Muscle layer of colon (tissue), 2 donors: ENCODE measurements around the gene SMTNL1.

Source experiments
- H3K27ac ChIP-seq: one replicate; pipeline ENCODE4 v1.7.0; 2013; ENCODE audit warnings: low read depth, mild to moderate bottlenecking, low read length, moderate library complexity
- H3K27me3 ChIP-seq, 2 donors: one replicate each; pipeline ENCODE4 v1.7.0; 2013; ENCODE audit warnings: low read length in 2 of 2, mild to moderate bottlenecking in 2 of 2; ENCODE audit not compliant: insufficient read depth in 2 of 2, control insufficient read depth in 1 of 2
- H3K36me3 ChIP-seq: one replicate; pipeline ENCODE4 v1.7.0; 2013; ENCODE audit warnings: mild to moderate bottlenecking, low read length; ENCODE audit not compliant: insufficient read depth
- H3K4me1 ChIP-seq: one replicate; pipeline ENCODE4 v1.7.0; 2013; ENCODE audit warnings: mild to moderate bottlenecking, low read length; ENCODE audit not compliant: insufficient read depth
- H3K4me3 ChIP-seq, 2 donors: one replicate each; pipeline ENCODE4 v1.7.0; 2013; ENCODE audit warnings: low read length in 2 of 2, low read depth in 1 of 2, mild to moderate bottlenecking in 1 of 2, moderate library complexity in 1 of 2
- H3K9ac ChIP-seq: one replicate; pipeline ENCODE4 v1.7.0; 2013; ENCODE audit warnings: low read length
- H3K9me3 ChIP-seq: one replicate; pipeline ENCODE4 v1.7.0; 2013; ENCODE audit warnings: mild to moderate bottlenecking, low read length
- donor health status: abdominal sarcoma.
- donor health status: Adenocarcinoma of cecum.

The SMTNL1 gene

GRCh38 chr11:57549983-57550382 lies 12.6 kb downstream of the SMTNL1 start:
- H3K9ac ChIP-seq: no peak overlapping the region
- no peak overlapping the region for H3K27ac ChIP-seq
- no peaks in the 10 kb centered on the region for H3K4me1 ChIP-seq
- no peaks in the 10 kb centered on the region for H3K9me3 ChIP-seq
- no peak overlapping the region for H3K4me3 ChIP-seq
- H3K36me3 ChIP-seq: peaks cover 50% of the 10 kb centered on the region
- no peaks in the 10 kb centered on the region for H3K27me3 ChIP-seq

- Histone ChIP-seq H3K9ac (no peak overlapping the region), H3K36me3 (peaks cover 64% of the 10 kb centered on the region), H3K4me1 (no peaks in the 10 kb centered on the region), H3K27ac (no peak overlapping the region), H3K4me3 (no peak overlapping the region), H3K9me3 (no peaks in the 10 kb centered on the region), H3K27me3 (no peaks in the 10 kb centered on the region)
These were observed 14.5 kb downstream of the SMTNL1 start for GRCh38 chr11:57551941-57552340.

GRCh38 chr11:57552479-57552878 lies 15.1 kb downstream of the SMTNL1 start:
- H3K27me3 ChIP-seq: no peaks in the 10 kb centered on the region
- H3K27ac ChIP-seq: no peak overlapping the region
- H3K9ac ChIP-seq: no peak overlapping the region
- H3K36me3 ChIP-seq: peaks cover 69% of the 10 kb centered on the region
- H3K9me3 ChIP-seq: no peaks in the 10 kb centered on the region
- no peak overlapping the region for H3K4me3 ChIP-seq
- H3K4me1 ChIP-seq: no peaks in the 10 kb centered on the region

GRCh38 chr11:57555393-57555792 lies 18.0 kb downstream of the SMTNL1 start:
- H3K4me3 ChIP-seq: no peak overlapping the region
- no peak overlapping the region for H3K9ac ChIP-seq
- H3K36me3 ChIP-seq: peaks cover 70% of the 10 kb centered on the region

GRCh38 chr11:57556041-57556440 lies 18.6 kb downstream of the SMTNL1 start:
- Histone ChIP-seq H3K4me1 (no peaks in the 10 kb centered on the region), H3K9me3 (no peaks in the 10 kb centered on the region), H3K36me3 (peaks cover 65% of the 10 kb centered on the region), H3K27ac (no peak overlapping the region), H3K9ac (no peak overlapping the region), H3K27me3 (no peaks in the 10 kb centered on the region), H3K4me3 (no peak overlapping the region)

More at GRCh38 chr11:57555393-57555792, 18.0 kb downstream of the SMTNL1 start:
- Histone ChIP-seq H3K27ac (no peak overlapping the region), H3K27me3 (no peaks in the 10 kb centered on the region), H3K9me3 (no peaks in the 10 kb centered on the region), H3K4me1 (no peaks in the 10 kb centered on the region)

- H3K9ac ChIP-seq: no peak overlapping the region
- H3K4me3 ChIP-seq: no peak overlapping the region
- H3K36me3 ChIP-seq: peaks cover 30% of the 10 kb centered on the region
- H3K27ac ChIP-seq: no peak overlapping the region
- no peaks in the 10 kb centered on the region for H3K4me1 ChIP-seq
- H3K9me3 ChIP-seq: no peaks in the 10 kb centered on the region
- H3K27me3 ChIP-seq: no peaks in the 10 kb centered on the region
These were observed 22.8 kb downstream of the SMTNL1 start for GRCh38 chr11:57560146-57560545.

GRCh38 chr11:57562596-57562995 lies 25.2 kb downstream of the SMTNL1 start:
- no peak overlapping the region for H3K9ac ChIP-seq
- peaks cover 12% of the 10 kb centered on the region for H3K4me1 ChIP-seq
- H3K27me3 ChIP-seq: no peaks in the 10 kb centered on the region
- peaks cover 12% of the 10 kb centered on the region for H3K36me3 ChIP-seq
- H3K27ac ChIP-seq: no peak overlapping the region
- H3K9me3 ChIP-seq: no peaks in the 10 kb centered on the region
- H3K4me3 ChIP-seq: no peak overlapping the region

- H3K9me3 ChIP-seq: no peaks in the 10 kb centered on the region
- H3K27me3 ChIP-seq: no peaks in the 10 kb centered on the region
- H3K9ac ChIP-seq: peak overlapping the region; percentile 18
- H3K4me3 ChIP-seq: peak overlapping the region in 1 of 2 donors; percentile 92
- peaks cover 23% of the 10 kb centered on the region for H3K4me1 ChIP-seq
- no peaks in the 10 kb centered on the region for H3K36me3 ChIP-seq
- peak overlapping the region; percentile 83 for H3K27ac ChIP-seq
These were observed 28.9 kb downstream of the SMTNL1 start for GRCh38 chr11:57566005-57566904.

GRCh38 chr11:57566905-57567514 lies 29.6 kb downstream of the SMTNL1 start:
- H3K27me3 ChIP-seq: no peaks in the 10 kb centered on the region
- no peaks in the 10 kb centered on the region for H3K36me3 ChIP-seq
- peak overlapping the region; percentile 92 to 93 for H3K4me3 ChIP-seq
- no peaks in the 10 kb centered on the region for H3K9me3 ChIP-seq
- H3K4me1 ChIP-seq: peaks cover 23% of the 10 kb centered on the region
- peak overlapping the region; percentile 78 for H3K9ac ChIP-seq
- H3K27ac ChIP-seq: peak overlapping the region; percentile 83

GRCh38 chr11:57567515-57568329 lies 30.3 kb downstream of the SMTNL1 start, which contains the start of gene UBE2L6:
UBE2L6 (minus strand) TSS chr11:57567672; CDS start chr11:57567611, 61 bp downstream.
- no peaks in the 10 kb centered on the region for H3K9me3 ChIP-seq
- H3K9ac ChIP-seq: peak within 1 kb of the TSS; percentile 78
- H3K27ac ChIP-seq: peak within 1 kb of the TSS; percentile 91
- no peaks in the 10 kb centered on the region for H3K27me3 ChIP-seq
- peak within 1 kb of the TSS; percentile 92 to 93 for H3K4me3 ChIP-seq
- H3K36me3 ChIP-seq: no peaks in the 10 kb centered on the region
- peaks cover 23% of the 10 kb centered on the region for H3K4me1 ChIP-seq

GRCh38 chr11:57568330-57568766 lies 31.0 kb downstream of the SMTNL1 start:
- H3K4me1 ChIP-seq: peaks cover 23% of the 10 kb centered on the region
- H3K27ac ChIP-seq: peak overlapping the region; percentile 91

More at GRCh38 chr11:57568330-57568766, 31.0 kb downstream of the SMTNL1 start:
- Histone ChIP-seq H3K9ac (peak overlapping the region; percentile 24), H3K36me3 (no peaks in the 10 kb centered on the region), H3K9me3 (no peaks in the 10 kb centered on the region), H3K4me3 (peak overlapping the region; percentile 72 to 93), H3K27me3 (no peaks in the 10 kb centered on the region)
